ENCODE results near the gene MEF2D.

DNA sequence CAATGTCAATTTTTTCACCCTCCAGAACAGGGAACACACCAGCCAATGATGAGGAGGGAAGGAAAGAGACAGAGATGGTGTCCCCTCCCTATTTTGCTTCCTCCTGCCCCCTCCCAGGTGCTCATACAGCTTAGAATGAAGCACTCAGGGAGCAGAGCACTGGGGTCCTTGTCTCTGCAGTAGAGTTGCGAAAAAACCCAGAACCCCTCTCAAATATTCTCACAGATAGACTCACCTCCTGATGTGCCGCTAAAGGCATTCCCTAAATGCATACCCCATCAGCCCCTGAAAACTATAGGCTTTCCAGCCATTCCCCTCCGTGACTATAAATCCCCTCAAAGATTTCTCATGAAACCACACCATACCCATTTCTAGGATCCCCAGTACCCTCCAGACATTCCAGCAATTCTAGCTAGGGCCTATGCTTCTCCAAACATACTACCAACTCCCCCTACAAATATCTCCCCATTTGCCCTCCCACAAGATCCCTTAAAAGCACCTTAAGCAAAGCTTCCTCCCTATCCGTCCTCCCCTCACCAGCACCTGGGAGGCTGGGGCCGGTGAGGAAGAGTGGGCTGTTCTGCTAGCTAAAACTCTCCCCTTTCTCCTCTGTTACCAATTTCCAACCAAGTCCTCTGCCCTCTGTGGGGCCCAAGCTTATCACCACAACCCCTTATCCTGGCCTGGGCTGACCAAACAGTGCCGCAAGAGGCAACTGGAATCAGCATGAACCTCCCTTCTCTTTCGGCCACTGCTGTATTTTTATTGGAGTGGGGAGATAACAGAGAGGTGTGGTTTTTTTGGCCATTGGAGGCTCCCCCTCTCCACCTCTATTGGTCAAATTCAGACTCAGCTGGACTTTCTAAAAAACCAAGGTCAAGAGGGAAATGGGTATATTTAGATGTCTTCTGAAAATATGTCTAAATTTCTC lies 76.9 kb downstream of the MEF2D start:
- TF ChIP-seq, protein P1, sequence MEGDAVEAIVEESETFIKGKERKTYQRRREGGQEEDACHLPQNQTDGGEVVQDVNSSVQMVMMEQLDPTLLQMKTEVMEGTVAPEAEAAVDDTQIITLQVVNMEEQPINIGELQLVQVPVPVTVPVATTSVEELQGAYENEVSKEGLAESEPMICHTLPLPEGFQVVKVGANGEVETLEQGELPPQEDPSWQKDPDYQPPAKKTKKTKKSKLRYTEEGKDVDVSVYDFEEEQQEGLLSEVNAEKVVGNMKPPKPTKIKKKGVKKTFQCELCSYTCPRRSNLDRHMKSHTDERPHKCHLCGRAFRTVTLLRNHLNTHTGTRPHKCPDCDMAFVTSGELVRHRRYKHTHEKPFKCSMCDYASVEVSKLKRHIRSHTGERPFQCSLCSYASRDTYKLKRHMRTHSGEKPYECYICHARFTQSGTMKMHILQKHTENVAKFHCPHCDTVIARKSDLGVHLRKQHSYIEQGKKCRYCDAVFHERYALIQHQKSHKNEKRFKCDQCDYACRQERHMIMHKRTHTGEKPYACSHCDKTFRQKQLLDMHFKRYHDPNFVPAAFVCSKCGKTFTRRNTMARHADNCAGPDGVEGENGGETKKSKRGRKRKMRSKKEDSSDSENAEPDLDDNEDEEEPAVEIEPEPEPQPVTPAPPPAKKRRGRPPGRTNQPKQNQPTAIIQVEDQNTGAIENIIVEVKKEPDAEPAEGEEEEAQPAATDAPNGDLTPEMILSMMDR (optimal IDR thresholded peaks at IDR 0.05 in 1 of 3, IDR thresholded peaks at IDR 0.05 in 1 of 3, conservative IDR thresholded peaks at IDR 0.05 in 1 of 3; ENCODE audit: extremely low read depth in 1 of 3, insufficient read depth in 2 of 3, low read length in 3 of 3) = no peak
- no peak for TF ChIP-seq EZH2 (IDR thresholded peaks at IDR 0.05; ENCODE audit: low read length)

Data from keratinocyte (primary cell).